A549 (cell line): ENCODE measurements around the gene CDADC1. TPM values are rescaled to one million over a fixed set of nuclear protein-coding genes. Genes with fewer than 3 reads are reported as not detected.

Source experiments
- ATAC-seq, 2 experiments: fragments of 200-7000 bp in 1 of 2; fragments of >200 bp in 1 of 2; cut with Nextera tagmentation in 1 of 2; cut with Tn5 transposase in 1 of 2; 3 replicates each; pipeline versions ENCODE4 v1.8.0 to v1.9.1; 2018 to 2020; ENCODE audit warnings: mild to moderate bottlenecking in 1 of 2, moderate library complexity in 1 of 2
- CTCF ChIA-PET: fragments of 300-600 bp; sonication (Branson Sonifier 250); formaldehyde crosslinking; extraction: SDS; loops from one replicate; lab custom pipeline; 2021; ENCODE audit warnings: antibody characterized with exemption, inconsistent platforms; lab: Yijun Ruan, JAX
- POLR2A ChIA-PET: fragments of 350-600 bp; formaldehyde crosslinking; extraction: SDS; loops from one replicate; lab custom pipeline; 2021; ENCODE audit warnings: antibody characterized with exemption, inconsistent platforms; lab: Yijun Ruan, JAX
- DNase-seq, 2 experiments: peaks; one replicate each; pipeline versions ENCODE4 v3.0.0 to v3.0.0-alpha.2; 2011 to 2016; ENCODE audit warnings: low read depth in 1 of 2, low spot score in 1 of 2
- FAIRE-seq: peaks from 2 replicates; lab custom pipeline; 2011; peaks lifted over from hg19 to GRCh38; lab: Jason Lieb, UNC
- H3K27ac ChIP-seq, 2 experiments: fragments of >200 bp; sonication (Bioruptor Twin); formaldehyde crosslinking; 3 replicates each; pipeline ENCODE4 v1.5.1; 2016 to 2017
- H3K4me1 ChIP-seq: fragments of >200 bp; sonication (Bioruptor Twin); formaldehyde crosslinking; 3 replicates; pipeline ENCODE4 v1.6.1; 2016
- H3K4me2 ChIP-seq: fragments of >200 bp; sonication (Bioruptor Twin); formaldehyde crosslinking; 3 replicates; pipeline ENCODE4 v1.6.1; 2016
- H3K4me3 ChIP-seq: fragments of >200 bp; sonication (Bioruptor Twin); formaldehyde crosslinking; 3 replicates; pipeline ENCODE4 v1.5.1; 2016
- H3K9me3 ChIP-seq: fragments of >200 bp; sonication (Bioruptor Twin); formaldehyde crosslinking; 3 replicates; pipeline ENCODE4 v1.6.1; 2016
- ATOH8 ChIP-seq: fragments of 250-450 bp; sonication (Bioruptor Pico); IDR thresholded peaks from 2 replicates; pipeline ENCODE4 v1.5.0; 2020; ENCODE audit warnings: low read depth, mild to moderate bottlenecking, moderate library complexity
- CBX2 ChIP-seq: fragments of 200-600 bp; sonication (generic); IDR thresholded peaks from 2 replicates; pipeline ENCODE4 v1.6.1; 2016; ENCODE audit warnings: low read depth, mild to moderate bottlenecking, borderline replicate concordance
- CEBPB ChIP-seq, 2 experiments: fragments of >200 bp in 1 of 2; sonication (Bioruptor Twin) in 1 of 2; formaldehyde crosslinking in 1 of 2; IDR thresholded peaks; 2 replicates each; pipeline ENCODE4 v1.6.1; 2012 to 2016
- CTCF ChIP-seq: fragments of >200 bp; sonication (Bioruptor Twin); formaldehyde crosslinking; IDR thresholded peaks from 3 replicates; pipeline ENCODE4 v1.5.1; 2016
- EHMT2 ChIP-seq: fragments of 200-600 bp; sonication (generic); IDR thresholded peaks from 2 replicates; pipeline ENCODE4 v1.6.1; 2016; ENCODE audit warnings: antibody characterized with exemption, low read depth, mild to moderate bottlenecking, moderate library complexity
- ESRRA ChIP-seq: fragments of 150-350 bp; IDR thresholded peaks from 2 replicates; pipeline ENCODE4 v1.6.1; 2014; ENCODE audit warnings: mild to moderate bottlenecking, low read length, borderline replicate concordance
- HEYL ChIP-seq: fragments of 250-450 bp; sonication (Bioruptor Pico); IDR thresholded peaks from 2 replicates; pipeline ENCODE4 v1.8.0; 2021; ENCODE audit warnings: mild to moderate bottlenecking, moderate library complexity
- HMGXB4 ChIP-seq: fragments of 250-450 bp; sonication (Bioruptor Pico); IDR thresholded peaks from 2 replicates; pipeline ENCODE4 v1.5.0; 2021; ENCODE audit warnings: mild to moderate bottlenecking, moderate library complexity, borderline replicate concordance
- HOXB13 ChIP-seq: fragments of 250-450 bp; sonication (Bioruptor Pico); IDR thresholded peaks from 2 replicates; pipeline ENCODE4 v1.5.0; 2020; ENCODE audit warnings: low read depth, mild to moderate bottlenecking, moderate library complexity
- KDM5A ChIP-seq: fragments of 200-600 bp; sonication (generic); IDR thresholded peaks from 2 replicates; pipeline ENCODE4 v1.6.1; 2016; ENCODE audit warnings: antibody characterized with exemption, mild to moderate bottlenecking
- NFE2L2 ChIP-seq: fragments of 150-350 bp; conservative IDR thresholded peaks from 2 replicates; pipeline ENCODE4 v1.6.1; 2014; ENCODE audit warnings: low read length
- PBX3 ChIP-seq: IDR thresholded peaks from 2 replicates; pipeline ENCODE4 v1.6.1; 2012
- RARB ChIP-seq: fragments of 250-450 bp; sonication (Bioruptor Pico); IDR thresholded peaks from 2 replicates; pipeline ENCODE4 v1.8.0; 2021; ENCODE audit warnings: mild to moderate bottlenecking, moderate library complexity
- RNF2 ChIP-seq: fragments of 200-600 bp; sonication (generic); IDR thresholded peaks from 2 replicates; pipeline ENCODE4 v1.6.1; 2016; ENCODE audit warnings: low read depth, mild to moderate bottlenecking, antibody characterized with exemption, moderate library complexity, borderline replicate concordance
- TP53 ChIP-seq: fragments of 250-450 bp; sonication (Bioruptor Pico); IDR thresholded peaks from 2 replicates; pipeline ENCODE4 v1.5.0; 2021; ENCODE audit warnings: mild to moderate bottlenecking, moderate library complexity
- WGBS: methylation state at CpG from one replicate; pipeline ENCODE4 v1.1.6; 2017; ENCODE audit errors: missing lambda C conversion rate; 5-methylcytosine and 5-hydroxymethylcytosine counted together
- polyA plus RNA-seq, 4 experiments: library from polyadenylated mRNA; depleted of rRNA in 3 of 4; stranded (reverse); fragments of >200 nt; fragmentation: RNase III in 1 of 4; extraction: RNeasy Plus Mini Kit Qiagen cat#74134 plus additional on column Dnase treatment in 1 of 4; gene quantifications; 2 replicates in 3 of 4; 3 replicates in 1 of 4; pipeline ENCODE4 v1.2.3, GENCODE V29; 2011 to 2017
- TF ChIP-seq, protein P1 (sequence below): fragments of 200-600 bp; sonication (generic); IDR thresholded peaks from 2 replicates; pipeline ENCODE4 v1.6.1; 2016; ENCODE audit warnings: antibody characterized with exemption, mild to moderate bottlenecking, moderate library complexity
- TF ChIP-seq, protein P2 (sequence below): fragments of 450-650 bp; IDR thresholded peaks from 2 replicates; pipeline ENCODE4 v1.6.1; 2014; ENCODE audit warnings: antibody characterized with exemption

The CDADC1 gene
- polyA plus RNA-seq, 2 of the 4 experiments (the other 2 are of a cell fraction): 4.3 to 9.6 TPM

GRCh38 chr13:49271264-49271663, 23.5 kb downstream of the CDADC1 start:
- ChIA-PET POLR2A (no interaction called here), CTCF (interaction anchor here (0.7 to 1.4 kb wide), 3 partner anchors 9 to 29 kb away, joined by 3 to 5 read pairs (median 4); no protein-coding TSS in a partner anchor)
- Histone ChIP-seq H3K4me3 (no peak overlapping the region), H3K27ac (no peak overlapping the region), H3K4me1 (no peaks in the 10 kb centered on the region), H3K9me3 (no peaks in the 10 kb centered on the region)
- DNase-seq: no peak
- 88% methylated on average over 1 of the region's 1 CpG for WGBS
- no peak for FAIRE-seq
- TF ChIP-seq CBX2 (no peak), EHMT2 (no peak), HMGXB4 (CRISPR knock-in tag) (no peak), RARB (CRISPR knock-in tag) (no peak), ESRRA (no peak)
- TF ChIP-seq, all 56 proteins: peak for 0
- no peak for ATAC-seq
- no peak overlapping the region for H3K4me2 ChIP-seq

DNA sequence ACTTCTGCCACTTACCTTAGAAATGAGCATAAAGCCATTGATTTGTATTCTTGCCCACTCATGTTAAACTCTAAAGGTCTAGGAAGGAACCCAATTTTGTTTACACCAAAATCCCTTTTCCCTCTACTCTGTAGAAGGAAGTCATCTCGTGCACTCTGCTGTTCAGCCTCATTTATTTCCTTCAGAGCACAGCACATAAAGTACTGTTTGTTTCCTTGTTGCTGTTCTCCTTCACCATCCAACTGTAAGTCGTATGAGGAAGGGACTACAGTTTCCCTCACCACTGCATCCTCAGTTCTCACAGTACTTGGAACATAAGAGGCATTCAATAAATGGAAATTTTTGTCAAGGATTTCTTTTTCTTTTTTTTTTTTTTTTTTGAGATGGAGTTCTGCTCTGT, 24.6 kb downstream of the CDADC1 start:
- Histone ChIP-seq H3K4me3 (no peak overlapping the region), H3K4me1 (no peaks in the 10 kb centered on the region), H3K4me2 (no peak overlapping the region), H3K9me3 (no peaks in the 10 kb centered on the region), H3K27ac (no peak overlapping the region)
- WGBS: 62% methylated on average over 2 of the region's 2 CpGs
- CTCF ChIA-PET: no interaction called here
- FAIRE-seq (no peak), DNase-seq (no peak), ATAC-seq (no peak)
- POLR2A ChIA-PET: no interaction called here
- TF ChIP-seq RNF2 (no peak), CBX2 (no peak), KDM5A (no peak), HEYL (CRISPR knock-in tag) (no peak), NFE2L2 (no peak), CTCF (no peak), CEBPB (IDR thresholded peaks at IDR 0.05) (no peak), TP53 (CRISPR knock-in tag) (no peak), ATOH8 (CRISPR knock-in tag) (no peak), PBX3 (no peak), HOXB13 (no peak)
- TF ChIP-seq, protein P1, sequence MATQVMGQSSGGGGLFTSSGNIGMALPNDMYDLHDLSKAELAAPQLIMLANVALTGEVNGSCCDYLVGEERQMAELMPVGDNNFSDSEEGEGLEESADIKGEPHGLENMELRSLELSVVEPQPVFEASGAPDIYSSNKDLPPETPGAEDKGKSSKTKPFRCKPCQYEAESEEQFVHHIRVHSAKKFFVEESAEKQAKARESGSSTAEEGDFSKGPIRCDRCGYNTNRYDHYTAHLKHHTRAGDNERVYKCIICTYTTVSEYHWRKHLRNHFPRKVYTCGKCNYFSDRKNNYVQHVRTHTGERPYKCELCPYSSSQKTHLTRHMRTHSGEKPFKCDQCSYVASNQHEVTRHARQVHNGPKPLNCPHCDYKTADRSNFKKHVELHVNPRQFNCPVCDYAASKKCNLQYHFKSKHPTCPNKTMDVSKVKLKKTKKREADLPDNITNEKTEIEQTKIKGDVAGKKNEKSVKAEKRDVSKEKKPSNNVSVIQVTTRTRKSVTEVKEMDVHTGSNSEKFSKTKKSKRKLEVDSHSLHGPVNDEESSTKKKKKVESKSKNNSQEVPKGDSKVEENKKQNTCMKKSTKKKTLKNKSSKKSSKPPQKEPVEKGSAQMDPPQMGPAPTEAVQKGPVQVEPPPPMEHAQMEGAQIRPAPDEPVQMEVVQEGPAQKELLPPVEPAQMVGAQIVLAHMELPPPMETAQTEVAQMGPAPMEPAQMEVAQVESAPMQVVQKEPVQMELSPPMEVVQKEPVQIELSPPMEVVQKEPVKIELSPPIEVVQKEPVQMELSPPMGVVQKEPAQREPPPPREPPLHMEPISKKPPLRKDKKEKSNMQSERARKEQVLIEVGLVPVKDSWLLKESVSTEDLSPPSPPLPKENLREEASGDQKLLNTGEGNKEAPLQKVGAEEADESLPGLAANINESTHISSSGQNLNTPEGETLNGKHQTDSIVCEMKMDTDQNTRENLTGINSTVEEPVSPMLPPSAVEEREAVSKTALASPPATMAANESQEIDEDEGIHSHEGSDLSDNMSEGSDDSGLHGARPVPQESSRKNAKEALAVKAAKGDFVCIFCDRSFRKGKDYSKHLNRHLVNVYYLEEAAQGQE: no peak
- TF ChIP-seq, protein P2, sequence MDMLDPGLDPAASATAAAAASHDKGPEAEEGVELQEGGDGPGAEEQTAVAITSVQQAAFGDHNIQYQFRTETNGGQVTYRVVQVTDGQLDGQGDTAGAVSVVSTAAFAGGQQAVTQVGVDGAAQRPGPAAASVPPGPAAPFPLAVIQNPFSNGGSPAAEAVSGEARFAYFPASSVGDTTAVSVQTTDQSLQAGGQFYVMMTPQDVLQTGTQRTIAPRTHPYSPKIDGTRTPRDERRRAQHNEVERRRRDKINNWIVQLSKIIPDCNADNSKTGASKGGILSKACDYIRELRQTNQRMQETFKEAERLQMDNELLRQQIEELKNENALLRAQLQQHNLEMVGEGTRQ: no peak
